Heart left ventricle (tissue), 13 donors: Measurements from ENCODE around the gene TBC1D32.

Experiments
- CTCF ChIP-seq, 12 donors: fragments of 200-600 bp; sonication (generic) in 4 of 12; IDR thresholded peaks; one replicate each; pipeline versions ENCODE4 v1.5.0 to v1.8.0; 2018 to 2022; ENCODE audit warnings: antibody characterized with exemption in 12 of 12, mild to moderate bottlenecking in 5 of 12
- POLR2A ChIP-seq, 2 donors: fragments of 450-650 bp; IDR thresholded peaks; one replicate each; pipeline ENCODE4 v1.6.1; 2017; ENCODE audit warnings: antibody characterized with exemption in 2 of 2, mild to moderate bottlenecking in 2 of 2, moderate library complexity in 2 of 2
- donor health status: ischemic (EF 13 %, LVEDD 7.1; RV severe dilation, severe dysfunction).
- donor health status: DM: no; HTN: yes; CAD: no.
- donor health status: DM: no; HTN: no; CAD: no.
- donor health status: ischemic (EF 25% LVEDD 6.9; RV normal size, moderate dysfunction).
- donor health status: ischemic (EF 25% LVEDD 5.7; RV mildly dilated, moderate dysfunction).
- donor health status: ischemic (EF 35%, LVEDD 5.7; RV mildly dilated, moderate dysfunction).
- donor health status: nonischemic (EF 11% LVEDD 7.7; RV severe dilation, severe dysfunction).
- donor health status: DM: yes; HTN: yes; CAD: no.
- donor health status: PGD.
- donor health status: ischemic (EF 29% LVEDD 5.4; RV normal size, mild dysfunction).
- donor health status: nonischemic (EF 23%, LVEDD 6.1; RV moderate dilation, normal function).

GRCh38 chr6:121175827-121176226, 158.5 kb downstream of the TBC1D32 start:
- TF ChIP-seq CTCF (IDR thresholded peaks at IDR 0.05): no peak
- TF ChIP-seq POLR2A (IDR thresholded peaks at IDR 0.05): no peak
